NCI-H2171 treated with DMSO at 0.1 percent for 48 hours (cell line): ENCODE results near the gene BICRAL.
"Not testable (repeated sequence)": the region's sequence is repeated elsewhere in the genome, so short reads cannot be mapped to it uniquely, and the experiment has no call there.

ENCODE experiments used
- DNase-seq: peaks from one replicate; lab custom pipeline; 2025; lab: John Stamatoyannopoulos, UW

Gene BICRAL

GRCh38 chr6:42795651-42796050, 13.8 kb downstream of the BICRAL start:
- DNase-seq: no peak

DNA sequence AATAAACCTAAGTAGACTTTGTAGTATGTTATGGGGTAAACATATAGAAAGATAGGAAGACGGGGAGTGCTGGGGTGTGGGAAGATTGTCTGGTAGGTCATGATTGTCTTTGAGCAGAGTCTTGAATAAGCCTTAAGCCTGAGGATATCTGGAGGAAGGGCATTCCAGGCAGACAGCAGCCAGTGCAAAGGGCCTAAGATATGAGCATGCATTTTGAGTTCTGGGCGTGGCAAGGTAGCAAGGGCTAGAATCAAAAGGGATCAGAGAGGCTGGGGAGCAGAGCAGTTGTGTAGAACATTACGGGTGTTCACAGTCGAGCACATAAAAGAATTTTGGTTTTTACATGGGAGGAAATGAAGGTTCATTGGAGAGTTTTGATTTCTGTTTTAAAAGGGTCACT, 14.3 kb downstream of the BICRAL start:
- no peak for DNase-seq

DNA sequence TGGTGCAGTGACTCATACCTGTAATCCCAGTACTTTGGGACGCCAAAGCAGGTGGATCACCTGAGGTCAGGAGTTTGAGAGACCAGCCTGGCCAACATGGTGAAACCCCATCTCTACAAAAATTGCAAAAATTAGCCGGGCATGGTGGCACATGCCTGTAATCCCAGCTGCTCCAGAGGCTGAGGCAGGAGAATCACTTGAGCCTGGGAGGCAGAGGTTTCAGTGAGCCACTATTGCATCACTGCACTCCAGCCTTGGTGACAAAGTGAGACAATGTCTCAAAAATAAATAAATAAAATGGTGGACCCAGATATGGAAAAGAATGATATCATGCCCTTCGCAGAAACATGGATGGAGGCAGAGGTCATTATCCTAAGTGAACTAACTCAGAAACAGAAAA, 15.8 kb downstream of the BICRAL start:
- DNase-seq: not testable (repeated sequence)

DNA sequence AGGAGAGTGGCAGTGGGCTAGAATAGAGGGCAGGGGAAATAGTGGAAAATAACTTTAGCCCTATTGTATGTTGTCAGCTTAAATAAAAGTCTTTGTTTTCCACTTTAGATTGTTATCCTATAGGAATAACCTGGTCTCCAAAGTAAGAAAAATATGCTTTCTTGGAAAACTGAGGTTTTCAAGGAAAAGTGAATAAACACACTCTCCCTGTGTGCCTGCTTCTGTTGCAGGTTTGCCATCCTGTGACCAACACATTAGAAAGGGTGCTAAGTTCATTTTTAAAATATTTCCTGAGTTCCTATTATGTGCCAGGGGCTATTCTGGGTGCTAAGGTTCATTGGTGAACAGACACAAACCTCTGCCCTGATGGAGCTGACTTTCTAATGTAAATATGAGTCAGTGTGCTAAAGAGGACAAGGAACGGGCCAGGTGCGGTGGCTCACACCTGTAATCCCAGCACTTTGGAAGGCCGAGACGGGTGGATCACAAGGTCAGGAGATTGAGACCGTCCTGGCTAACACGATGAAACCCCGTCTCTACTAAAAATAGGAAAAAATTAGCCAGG, 23.5 kb downstream of the BICRAL start:
- DNase-seq: no peak

DNA sequence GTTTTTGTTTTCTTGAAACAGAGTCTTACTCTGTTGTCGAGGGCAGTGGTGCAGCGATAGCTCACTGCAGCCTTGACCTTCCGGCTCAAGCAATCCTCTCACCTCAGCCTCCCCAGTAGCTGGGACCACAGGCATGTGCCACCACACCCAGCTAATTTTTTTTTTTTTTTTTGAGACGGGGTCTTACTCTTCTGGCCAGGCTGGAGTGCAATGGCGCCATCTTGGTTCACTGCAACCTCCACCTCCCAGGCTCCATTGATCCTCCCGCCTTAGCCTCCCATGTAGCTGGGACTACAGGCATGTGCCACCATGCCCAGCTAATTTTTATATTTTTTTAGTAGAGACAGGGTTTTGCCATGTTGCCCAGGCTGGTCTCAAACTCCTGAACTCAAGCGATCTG, 24.5 kb downstream of the BICRAL start:
- DNase-seq: not testable (repeated sequence)

- no peak for DNase-seq
These were observed 26.9 kb downstream of the BICRAL start for GRCh38 chr6:42808492-42809483.

DNA sequence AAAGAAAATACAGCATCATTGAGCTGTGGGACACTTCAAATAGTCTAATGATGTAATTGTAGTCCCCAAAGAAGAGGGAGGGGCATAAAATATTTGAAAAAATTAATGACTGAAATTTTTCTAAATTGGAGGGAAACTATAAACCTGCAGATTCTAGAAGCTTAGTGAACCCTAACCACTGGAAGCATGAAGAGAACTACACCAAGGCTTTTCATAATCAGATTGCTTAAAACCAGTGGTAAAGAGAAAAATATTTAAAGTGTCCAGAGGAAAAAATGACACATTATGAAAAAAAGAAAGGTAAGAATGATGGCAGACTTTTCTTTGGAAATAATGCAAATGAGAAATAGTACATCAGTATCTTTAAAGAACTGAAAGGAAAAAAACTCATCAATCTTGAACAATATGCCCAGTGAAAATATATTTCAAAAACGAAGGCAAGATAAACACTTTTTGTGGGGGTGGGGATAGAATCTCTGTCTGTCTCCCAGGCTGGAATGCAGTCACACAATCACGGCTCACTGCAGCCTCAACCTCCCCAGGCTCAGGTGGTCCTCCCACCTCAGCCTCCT, 31.3 kb downstream of the BICRAL start:
- DNase-seq: no peak

DNA sequence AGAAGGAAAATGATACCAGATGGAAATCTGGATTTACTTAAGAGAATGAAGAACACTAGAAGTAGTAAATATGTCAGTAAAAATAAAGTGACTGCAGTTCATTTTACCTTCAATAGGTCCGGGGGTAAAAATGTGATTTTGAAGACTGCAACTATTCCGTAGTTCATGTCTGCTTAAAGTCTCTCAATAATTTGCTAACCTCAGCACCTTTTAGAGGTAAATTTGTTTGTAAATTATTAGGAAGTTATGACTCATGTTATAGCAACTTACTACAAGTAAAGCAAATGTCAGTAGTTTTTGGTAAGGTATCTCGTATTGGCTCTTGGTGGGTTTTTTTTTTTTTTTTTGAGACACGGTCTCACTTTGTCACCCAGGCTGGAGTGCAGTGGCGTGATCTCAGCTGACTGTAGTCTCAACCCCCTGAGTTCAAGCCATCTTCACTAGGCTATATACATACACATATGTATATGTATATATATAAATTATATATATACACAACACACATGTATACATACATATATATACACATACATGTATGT, 32.1 kb downstream of the BICRAL start:
- no peak for DNase-seq

- not testable (repeated sequence) for DNase-seq
These were observed 33.9 kb downstream of the BICRAL start for GRCh38 chr6:42815726-42816125.

DNA sequence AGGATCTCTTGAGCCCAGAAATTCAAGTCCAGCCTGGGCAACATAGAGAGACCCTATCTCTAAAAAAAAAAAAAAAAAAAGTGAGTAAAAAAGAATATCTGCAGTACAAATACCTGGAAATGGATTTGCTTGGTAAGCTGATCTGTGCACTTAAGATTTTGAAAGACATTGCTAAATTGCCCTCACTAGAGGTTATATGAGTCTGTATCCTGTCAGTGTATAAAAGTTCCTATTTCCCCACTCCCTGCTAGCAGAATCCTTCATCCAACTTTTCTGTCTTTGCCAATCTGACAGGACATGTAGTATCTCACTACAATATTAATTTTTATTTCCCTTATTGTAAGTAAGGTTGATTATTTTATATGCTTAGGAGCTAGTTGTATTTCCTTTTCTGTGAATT, 36.1 kb downstream of the BICRAL start:
- DNase-seq: no peak

GRCh38 chr6:42818416-42818815, 36.6 kb downstream of the BICRAL start:
- DNase-seq: no peak

DNA sequence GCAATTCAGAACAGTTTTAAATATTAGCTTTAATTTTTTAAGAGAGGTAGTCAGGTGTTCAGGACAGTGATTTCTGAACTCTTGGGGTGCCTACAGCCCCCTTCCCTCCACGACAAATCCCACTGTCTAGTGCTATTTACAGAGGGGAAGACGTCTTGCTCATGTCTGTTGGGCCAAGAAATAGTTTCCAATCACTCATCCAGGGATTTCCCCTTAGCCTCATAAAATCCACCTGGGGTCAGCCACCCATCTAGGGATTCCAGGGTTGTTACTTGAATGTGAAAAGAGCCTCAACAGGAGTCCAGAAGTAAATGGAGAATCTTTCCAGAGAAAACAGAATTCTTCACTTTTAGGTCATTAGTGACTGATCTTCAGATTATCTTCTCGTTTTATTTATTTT, 37.0 kb downstream of the BICRAL start:
- DNase-seq: no peak

DNA sequence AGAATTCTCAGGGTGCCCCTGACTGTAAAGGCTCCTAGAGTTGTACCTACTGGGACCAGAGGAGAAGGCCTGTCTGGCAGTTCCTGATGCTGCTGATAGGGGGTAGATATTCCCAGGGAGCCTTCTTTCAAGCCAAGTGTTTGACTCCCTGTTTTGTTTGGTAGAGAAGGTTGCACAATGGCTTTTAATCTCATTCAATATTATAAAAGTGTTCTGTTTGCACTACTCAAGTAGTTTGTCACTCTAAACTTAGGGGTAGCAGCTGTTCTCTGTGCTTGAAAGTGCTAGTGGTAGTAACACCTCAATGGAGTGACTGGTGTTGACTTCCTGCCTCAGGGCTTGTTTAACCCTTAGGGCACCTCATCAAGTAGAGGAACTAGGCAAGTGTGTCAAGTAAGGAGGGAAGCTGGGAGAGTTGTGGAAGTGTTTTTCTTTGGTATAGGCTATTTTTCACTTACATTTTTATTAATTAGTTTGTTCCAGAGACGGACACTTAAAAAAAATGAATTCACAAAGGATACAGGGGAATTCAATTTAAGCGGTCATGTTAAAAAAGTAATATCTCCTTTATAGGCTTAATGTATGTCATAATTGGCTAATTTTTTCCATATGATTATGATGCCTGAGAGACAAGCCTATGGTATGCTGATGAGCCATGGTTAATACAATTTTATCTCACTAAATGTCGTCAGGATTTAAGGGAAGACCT, 38.1 kb downstream of the BICRAL start:
- DNase-seq: no peak

DNA sequence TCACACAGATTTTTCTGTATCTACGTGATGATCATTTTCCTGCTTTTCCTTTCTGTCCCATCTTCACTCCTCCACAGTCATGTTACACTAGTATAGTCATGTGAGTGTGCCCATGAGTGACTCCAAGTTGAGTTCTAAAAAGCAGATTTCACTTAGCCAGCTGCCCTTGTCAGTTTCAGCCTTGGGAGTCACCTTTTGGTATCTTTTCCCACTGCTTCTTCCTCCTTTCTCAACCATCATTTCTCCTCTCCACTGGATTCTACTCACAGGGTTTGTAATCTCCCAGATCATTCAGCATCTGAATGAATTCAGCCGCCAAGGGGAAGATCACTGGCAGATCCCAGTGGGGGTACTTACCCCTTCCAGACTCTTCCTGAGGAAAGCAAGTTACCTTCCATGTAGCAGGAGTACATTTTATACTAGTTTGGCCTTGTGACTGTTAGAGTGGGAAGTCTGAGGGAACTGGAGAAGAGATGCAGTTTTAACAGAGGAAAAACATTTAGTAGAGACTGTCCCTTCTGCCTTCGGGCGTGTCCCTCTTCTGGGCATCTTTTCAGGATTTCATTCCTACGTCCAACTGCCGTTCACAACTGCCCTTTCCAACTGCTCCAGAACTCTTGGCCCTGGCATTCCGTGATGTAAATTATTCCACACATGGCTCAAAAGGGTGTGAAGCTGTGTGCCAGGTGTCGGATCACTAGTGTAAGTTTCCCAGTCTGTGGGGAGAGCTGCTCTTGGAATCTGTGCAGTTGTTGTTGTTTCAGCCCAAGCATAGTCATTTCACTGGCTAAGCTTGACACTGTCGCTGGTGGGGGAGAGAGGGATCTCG, 38.9 kb downstream of the BICRAL start:
- no peak for DNase-seq

- no peak for DNase-seq
These were observed 39.5 kb downstream of the BICRAL start for GRCh38 chr6:42821341-42821668.

GRCh38 chr6:42821846-42822245, 40.0 kb downstream of the BICRAL start:
- no peak for DNase-seq

GRCh38 chr6:42829561-42830092, 47.8 kb downstream of the BICRAL start:
- DNase-seq: no peak

DNA sequence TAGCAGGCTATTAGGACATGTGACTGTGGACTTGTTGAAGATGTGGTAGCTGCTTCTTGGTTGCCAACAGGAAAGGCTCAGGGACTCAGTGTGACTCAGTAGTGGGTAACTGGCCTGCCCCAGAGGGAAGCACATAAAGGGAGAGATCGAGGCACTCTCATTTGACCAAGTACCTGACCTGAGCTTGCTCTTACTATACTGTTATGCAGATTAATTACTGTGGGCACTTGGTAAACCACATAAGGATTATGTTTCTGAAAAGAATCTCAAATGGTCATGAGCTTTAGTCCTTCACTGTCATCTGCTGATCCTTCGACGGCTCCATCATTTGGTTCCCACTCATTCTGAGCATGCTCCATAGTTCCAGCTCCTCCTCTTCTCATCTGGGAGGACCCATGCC, 49.4 kb downstream of the BICRAL start:
- no peak for DNase-seq

GRCh38 chr6:42834056-42834455, 52.2 kb downstream of the BICRAL start:
- DNase-seq: no peak

GRCh38 chr6:42841844-42842584, 60.2 kb downstream of the BICRAL start:
- no peak for DNase-seq

GRCh38 chr6:42845327-42845694, 63.5 kb downstream of the BICRAL start:
- DNase-seq: peak; percentile 37
